ENCODE results near the gene PHACTR3.

GRCh38 chr20:59599941-59600340 lies 4.4 kb upstream of the PHACTR3 start:
- TF ChIP-seq CTCF (IDR thresholded peaks at IDR 0.05; ENCODE audit: low read depth, low read length, poor library complexity, severe bottlenecking) (no peak), EZH2phosphoT487 (IDR thresholded peaks at IDR 0.05; ENCODE audit: borderline replicate concordance, low read length) (no peak)
